HCT116 (cell line): Measurements from ENCODE around the gene SLC51A. TPM values are rescaled to one million over a fixed set of nuclear protein-coding genes. Genes with fewer than 3 reads are reported as not detected.

ENCODE experiments used
- ATAC-seq: fragments of 200-7000 bp; cut with Tn5 transposase; 2 replicates; pipeline ENCODE4 v1.9.1; 2020; ENCODE audit warnings: mild to moderate bottlenecking, moderate library complexity
- BruUV-seq: library from RNA; stranded (reverse); fragments of 400-500 nt; replicated peaks from 2 replicates; lab custom pipeline; 2021; lab: Mats Ljungman, UMichigan
- CTCF ChIA-PET: fragments of 300-600 bp; sonication (Branson Sonifier 250); formaldehyde crosslinking; loops from one replicate; lab custom pipeline; 2021; ENCODE audit warnings: antibody characterized with exemption; lab: Charles Lee
- POLR2A ChIA-PET: fragments of 300-600, 350-600 bp; sonication (Branson Sonifier 250); formaldehyde crosslinking; loops from one replicate; lab custom pipeline; 2021; ENCODE audit warnings: antibody characterized with exemption; lab: Charles Lee
- RAD21 ChIA-PET, 2 experiments: fragments of 300-600 bp; sonication (Branson Sonifier 250); formaldehyde crosslinking; loops; one replicate each; lab custom pipeline; 2023; ENCODE audit warnings: low total read pairs in 2 of 2; ENCODE audit not compliant: uncharacterized antibody in 2 of 2, unreplicated experiment in 2 of 2, low non-redundant PET in 1 of 2; lab: Charles Lee
- DNase-seq: peaks from one replicate; pipeline ENCODE4 v3.0.0-alpha.2; 2010; ENCODE audit warnings: low read depth, low spot score
- H2AFZ ChIP-seq: fragments of 200-600 bp; shearing (Covaris generic), sonication (generic); 2 replicates; pipeline ENCODE4 v1.6.1; 2017; ENCODE audit warnings: low read depth, mixed run types, mixed read lengths, antibody characterized with exemption, low read length; ENCODE audit not compliant: poor library complexity, severe bottlenecking
- H3K27ac ChIP-seq: 2 replicates; pipeline ENCODE4 v1.5.1; 2012; ENCODE audit warnings: low read depth, low read length
- H3K27me3 ChIP-seq: fragments of 200-600 bp; sonication (generic); 2 replicates; pipeline ENCODE4 v1.6.1; 2016; ENCODE audit warnings: mixed run types, low read length, mixed read lengths; ENCODE audit not compliant: insufficient read depth
- H3K36me3 ChIP-seq, 2 experiments: fragments of 200-500 bp in 1 of 2; fragments of 200-600 bp in 1 of 2; sonication (Bioruptor generic) in 1 of 2; sonication (generic) in 1 of 2; 2 replicates each; pipeline versions ENCODE4 v1.5.1 to v1.6.1; 2014 to 2016; ENCODE audit warnings: low read length in 2 of 2, inconsistent platforms in 1 of 2, mixed read lengths in 1 of 2, mixed run types in 1 of 2; ENCODE audit not compliant: insufficient read depth in 2 of 2, control insufficient read depth in 1 of 2
- H3K4me1 ChIP-seq, 2 experiments: fragments of 200-600 bp in 1 of 2; sonication (generic) in 1 of 2; 2 replicates each; pipeline versions ENCODE4 v1.5.1 to v1.6.1; 2012 to 2017; ENCODE audit warnings: low read length in 2 of 2, inconsistent platforms in 1 of 2, mild to moderate bottlenecking in 1 of 2, mixed read lengths in 1 of 2, mixed run types in 1 of 2, moderate library complexity in 1 of 2; ENCODE audit not compliant: insufficient read depth in 2 of 2, control insufficient read depth in 1 of 2
- H3K4me2 ChIP-seq: fragments of 200-600 bp; sonication (generic); 2 replicates; pipeline ENCODE4 v1.6.1; 2017; ENCODE audit warnings: mixed run types, low read length, mixed read lengths
- H3K4me3 ChIP-seq, 2 experiments: fragments of 200-600 bp in 1 of 2; sonication (generic) in 1 of 2; replicated peaks in 1 of 2; 2 replicates each; pipeline ENCODE4 v1.5.1; 2011 to 2016; ENCODE audit warnings: low read length in 2 of 2, control low read depth in 1 of 2, low read depth in 1 of 2, mild to moderate bottlenecking in 1 of 2, mixed read lengths in 1 of 2, mixed run types in 1 of 2
- H3K79me2 ChIP-seq: fragments of 200-600 bp; sonication (generic); 2 replicates; pipeline ENCODE4 v1.6.1; 2017; ENCODE audit warnings: mild to moderate bottlenecking, mixed run types, low read length, moderate library complexity, mixed read lengths; ENCODE audit not compliant: insufficient read depth
- H3K9ac ChIP-seq: fragments of 200-600 bp; sonication (generic); 2 replicates; pipeline ENCODE4 v1.6.1; 2016; ENCODE audit warnings: low read length, mixed read lengths
- H3K9me2 ChIP-seq: fragments of 200-600 bp; sonication (generic), shearing (Covaris generic); 2 replicates; pipeline ENCODE4 v1.6.1; 2017; ENCODE audit warnings: mixed run types, mild to moderate bottlenecking, moderate library complexity; ENCODE audit not compliant: insufficient read depth
- H3K9me3 ChIP-seq, 2 experiments: fragments of 200-500 bp in 1 of 2; fragments of 200-600 bp in 1 of 2; sonication (Bioruptor generic) in 1 of 2; sonication (generic) in 1 of 2; 2 replicates each; pipeline ENCODE4 v1.6.1; 2014 to 2017; ENCODE audit warnings: low read length in 2 of 2, mixed read lengths in 2 of 2, inconsistent platforms in 1 of 2, low read depth in 1 of 2, mild to moderate bottlenecking in 1 of 2, mixed run types in 1 of 2, moderate library complexity in 1 of 2; ENCODE audit not compliant: control insufficient read depth in 1 of 2, insufficient read depth in 1 of 2
- H4K20me1 ChIP-seq: fragments of 200-600 bp; sonication (generic), shearing (Covaris generic); 2 replicates; pipeline ENCODE4 v1.6.1; 2017; ENCODE audit warnings: mixed run types, mild to moderate bottlenecking, moderate library complexity; ENCODE audit not compliant: insufficient read depth
- ATF3 ChIP-seq: IDR thresholded peaks from 2 replicates; pipeline ENCODE4 v1.6.1; 2012
- CBX3 ChIP-seq: IDR thresholded peaks from 2 replicates; pipeline ENCODE4 v1.6.1; 2012; ENCODE audit warnings: low read depth
- CEBPB ChIP-seq: IDR thresholded peaks from 2 replicates; pipeline ENCODE4 v1.6.1; 2012; ENCODE audit warnings: low read depth
- CTCF ChIP-seq, 3 experiments: fragments of 200-600 bp in 1 of 3; sonication (generic) in 1 of 3; IDR thresholded peaks in 2 of 3; conservative IDR thresholded peaks in 1 of 3; 2 replicates each; pipeline ENCODE4 v1.5.1; 2012 to 2017; ENCODE audit warnings: low read depth in 2 of 3, low read length in 2 of 3, antibody characterized with exemption in 1 of 3, borderline replicate concordance in 1 of 3, control low read depth in 1 of 3, mild to moderate bottlenecking in 1 of 3, mixed read lengths in 1 of 3, mixed run types in 1 of 3, moderate library complexity in 1 of 3; ENCODE audit not compliant: insufficient read depth in 1 of 3
- EGR1 ChIP-seq: IDR thresholded peaks from 2 replicates; pipeline ENCODE4 v1.6.1; 2012; ENCODE audit warnings: low read depth
- EZH2 ChIP-seq: fragments of 200-600 bp; sonication (generic); IDR thresholded peaks from 2 replicates; pipeline ENCODE4 v1.6.1; 2017; ENCODE audit warnings: antibody characterized with exemption, mixed run types
- EZH2phosphoT487 ChIP-seq: fragments of 200-600 bp; IDR thresholded peaks from 2 replicates; pipeline ENCODE4 v1.6.1; 2018; ENCODE audit warnings: antibody characterized with exemption, borderline replicate concordance
- FOSL1 ChIP-seq: IDR thresholded peaks from 2 replicates; pipeline ENCODE4 v1.6.1; 2012; ENCODE audit warnings: low read depth
- JUND ChIP-seq: IDR thresholded peaks from 2 replicates; pipeline ENCODE4 v1.6.1; 2012
- MAX ChIP-seq: IDR thresholded peaks from 2 replicates; pipeline ENCODE4 v1.6.1; 2012
- POLR2A ChIP-seq: IDR thresholded peaks from 2 replicates; pipeline ENCODE4 v1.7.0; 2011; ENCODE audit warnings: borderline replicate concordance; ENCODE audit not compliant: insufficient read depth, insufficient read length; ENCODE audit errors: extremely low read depth
- RAD21 ChIP-seq: IDR thresholded peaks from 2 replicates; pipeline ENCODE4 v1.6.1; 2012; ENCODE audit warnings: low read depth, mild to moderate bottlenecking
- REST ChIP-seq: IDR thresholded peaks from 2 replicates; pipeline ENCODE4 v1.6.1; 2012; ENCODE audit warnings: low read depth
- SIN3A ChIP-seq: IDR thresholded peaks from 2 replicates; pipeline ENCODE4 v1.6.1; 2012; ENCODE audit warnings: low read depth
- SRF ChIP-seq: IDR thresholded peaks from 2 replicates; pipeline ENCODE4 v1.6.1; 2012; ENCODE audit warnings: low read depth
- TCF7L2 ChIP-seq: IDR thresholded peaks from 2 replicates; pipeline ENCODE4 v1.7.0; 2011; ENCODE audit warnings: borderline replicate concordance, inconsistent platforms; ENCODE audit not compliant: insufficient read depth, insufficient read length; ENCODE audit errors: extremely low read depth
- YY1 ChIP-seq: IDR thresholded peaks from 2 replicates; pipeline ENCODE4 v1.6.1; 2011; ENCODE audit warnings: low read length, low read depth, moderate library complexity, mild to moderate bottlenecking; ENCODE audit not compliant: insufficient replicate concordance; ENCODE audit errors: extremely low read depth
- ZNF274 ChIP-seq: fragments of 200-500 bp; sonication (Bioruptor generic); IDR thresholded peaks from 2 replicates; pipeline ENCODE4 v1.6.1; 2014; ENCODE audit warnings: mild to moderate bottlenecking, low read depth, low read length, inconsistent platforms
- intact Hi-C: fragments of 100-400 bp; cut with micrococcal nuclease; formaldehyde crosslinking; loops from 2 replicates; pipeline ENCODE4 v1.10.0; 2022
- total RNA-seq: library from RNA; stranded (reverse); gene quantifications from one replicate; pipeline ENCODE4 v1.2.1, GENCODE V29; 2021; ENCODE audit not compliant: unreplicated experiment

SLC51A gene
- total RNA-seq, 1 experiment from 2014 or later = not detected

GRCh38 chr3:196254376-196255283 is 38.3 kb downstream of the SLC51A start:
- ATAC-seq = no peak
- POLR2A ChIA-PET = no interaction called here

More at GRCh38 chr3:196254376-196255283, 38.3 kb downstream of the SLC51A start:
- TF ChIP-seq EZH2phosphoT487 (no peak), TCF7L2 (no peak), MAX (no peak), JUND (no peak), SIN3A (no peak), EGR1 (no peak), RAD21 (no peak), CTCF (IDR thresholded peaks at IDR 0.05 in 2 of 3, conservative IDR thresholded peaks at IDR 0.05 in 1 of 3; ENCODE audit: borderline replicate concordance in 1 of 3, insufficient read depth in 1 of 3, low read depth in 2 of 3, low read length in 2 of 3) (no peak), REST (no peak), EZH2 (no peak), FOSL1 (no peak), CBX3 (no peak), ATF3 (no peak), ZNF274 (no peak), SRF (no peak), POLR2A (no peak), CEBPB (no peak), YY1 (no peak)
- Histone ChIP-seq H3K4me1 (no peaks in the 10 kb centered on the region), H3K27ac (no peak overlapping the region), H3K36me3 (0 out of 4 replicates have a peak, but pooled peaks cover 0 to 6% of the 10 kb centered on the region in 2 experiments), H3K9me2 (no peaks in the 10 kb centered on the region), H4K20me1 (no peaks in the 10 kb centered on the region), H3K4me2 (no peak overlapping the region), H3K27me3 (no peaks in the 10 kb centered on the region), H3K4me3 (no peak overlapping the region), H3K9ac (no peak overlapping the region), H3K79me2 (peaks cover under 1% of the 10 kb centered on the region; the same call in 1 of the 2 replicates), H2AFZ (no peak overlapping the region), H3K9me3 (no peaks in the 10 kb centered on the region)
- ChIA-PET RAD21 (interaction anchor here (0.7 to 1.7 kb wide), 3 partner anchors 232 to 268 kb away, joined by 3 read pairs; no protein-coding TSS in a partner anchor), CTCF (interaction anchor here (1.0 to 2.5 kb wide), 8 partner anchors 84 to 268 kb away, joined by 3 to 16 read pairs (median 5); partner anchors contain the start of gene TM4SF19)
- no peak for DNase-seq
- intact Hi-C loops = no loop called here
- BruUV-seq = TSS peak; percentile 25
